CD14-positive monocyte (primary cell): Measurements from ENCODE around the gene DPH1. TPM values are rescaled to one million over a fixed set of nuclear protein-coding genes. Genes with fewer than 3 reads are reported as not detected.

Experiments
- DNase-seq, 3 donors: peaks; one replicate each; pipeline ENCODE4 v3.0.0-alpha.2; 2011 to 2022
- H2AFZ ChIP-seq: 2 replicates; pipeline ENCODE4 v1.6.0; 2012; ENCODE audit warnings: mild to moderate bottlenecking, low read depth, low read length, inconsistent platforms; ENCODE audit not compliant: insufficient read depth, poor library complexity, severe bottlenecking
- H3K27ac ChIP-seq, 2 donors: 1 replicate in 1 of 2; 2 replicates in 1 of 2; pipeline ENCODE4 v1.5.1; 2012 to 2013; ENCODE audit warnings: low read length in 2 of 2, control low read depth in 1 of 2, inconsistent platforms in 1 of 2, low read depth in 1 of 2, mild to moderate bottlenecking in 1 of 2
- H3K27me3 ChIP-seq, 2 donors: one replicate each; pipeline versions ENCODE4 v1.6.0 to v1.6.1; 2011 to 2013; ENCODE audit warnings: low read length in 2 of 2; ENCODE audit not compliant: control insufficient read depth in 2 of 2, insufficient read depth in 2 of 2
- H3K36me3 ChIP-seq, 2 donors: replicated peaks in 1 of 2; 1 replicate in 1 of 2; 2 replicates in 1 of 2; pipeline versions ENCODE4 v1.5.1 to v1.6.1; 2012 to 2013; ENCODE audit warnings: low read length in 2 of 2, control low read depth in 1 of 2, inconsistent platforms in 1 of 2, mild to moderate bottlenecking in 1 of 2; ENCODE audit not compliant: insufficient read depth in 2 of 2, control insufficient read depth in 1 of 2
- H3K4me1 ChIP-seq, 2 donors: 1 replicate in 1 of 2; 2 replicates in 1 of 2; pipeline versions ENCODE4 v1.5.1 to v1.6.1; 2012 to 2013; ENCODE audit warnings: low read length in 2 of 2, control low read depth in 1 of 2, inconsistent platforms in 1 of 2, mild to moderate bottlenecking in 1 of 2, moderate library complexity in 1 of 2; ENCODE audit not compliant: insufficient read depth in 2 of 2, control insufficient read depth in 1 of 2
- H3K4me2 ChIP-seq: replicated peaks from 2 replicates; pipeline ENCODE3; 2012; ENCODE audit warnings: low read length, moderate library complexity, mild to moderate bottlenecking; ENCODE audit not compliant: poor library complexity, severe bottlenecking; ENCODE audit errors: extremely low read depth
- H3K4me3 ChIP-seq, 3 experiments: fragments of 200-600 bp in 1 of 3; sonication (generic) in 1 of 3; replicated peaks in 1 of 3; 1 replicate in 2 of 3; 2 replicates in 1 of 3; pipeline ENCODE4 v1.5.1; 2011 to 2013; ENCODE audit warnings: low read length in 3 of 3, mild to moderate bottlenecking in 3 of 3, control low read depth in 2 of 3, low read depth in 2 of 3, inconsistent platforms in 1 of 3, moderate library complexity in 1 of 3
- H3K79me2 ChIP-seq: 2 replicates; pipeline ENCODE4 v1.6.0; 2012; ENCODE audit warnings: mild to moderate bottlenecking, control low read depth, inconsistent platforms, low read length, moderate library complexity; ENCODE audit not compliant: insufficient read depth
- H3K9ac ChIP-seq: 2 replicates; pipeline ENCODE4 v1.6.0; 2017; ENCODE audit warnings: low read length, mild to moderate bottlenecking; ENCODE audit not compliant: insufficient read depth, poor library complexity, severe bottlenecking
- H3K9me3 ChIP-seq, 2 donors: replicated peaks in 1 of 2; 1 replicate in 1 of 2; 2 replicates in 1 of 2; pipeline versions ENCODE4 v1.5.1 to v1.6.1; 2012 to 2013; ENCODE audit warnings: low read length in 2 of 2, control low read depth in 1 of 2; ENCODE audit not compliant: control insufficient read depth in 1 of 2, insufficient read depth in 1 of 2
- H4K20me1 ChIP-seq: 2 replicates; pipeline ENCODE4 v1.6.0; 2012; ENCODE audit warnings: mild to moderate bottlenecking, low read length, control low read depth, moderate library complexity; ENCODE audit not compliant: insufficient read depth
- H3K27ac Mint-ChIP-seq, 7 donors: one replicate each; pipeline ENCODE4 v1.8.0; 2020; ENCODE audit warnings: mild to moderate bottlenecking in 7 of 7, mixed read lengths in 7 of 7, moderate library complexity in 6 of 7, inconsistent platforms in 2 of 7
- H3K27me3 Mint-ChIP-seq, 3 donors: one replicate each; pipeline ENCODE4 v1.8.0; 2021 to 2022; ENCODE audit warnings: low read depth in 3 of 3, mild to moderate bottlenecking in 3 of 3, mixed read lengths in 3 of 3, moderate library complexity in 3 of 3, inconsistent platforms in 1 of 3
- H3K36me3 Mint-ChIP-seq, 2 donors: one replicate each; pipeline ENCODE4 v1.8.0; 2020; ENCODE audit warnings: mixed read lengths in 2 of 2, inconsistent platforms in 1 of 2, mild to moderate bottlenecking in 1 of 2
- H3K4me1 Mint-ChIP-seq: one replicate; pipeline ENCODE4 v1.8.0; 2020; ENCODE audit warnings: mild to moderate bottlenecking, mixed read lengths
- H3K4me3 Mint-ChIP-seq, 2 donors: one replicate each; pipeline ENCODE4 v1.8.0; 2020; ENCODE audit warnings: mild to moderate bottlenecking in 2 of 2, mixed read lengths in 2 of 2, moderate library complexity in 1 of 2
- H3K9me3 Mint-ChIP-seq, 7 donors: one replicate each; pipeline ENCODE4 v1.8.0; 2020 to 2022; ENCODE audit warnings: mixed read lengths in 7 of 7, mild to moderate bottlenecking in 6 of 7, moderate library complexity in 6 of 7, inconsistent platforms in 2 of 7
- WGBS: methylation state at CpG from one replicate; pipeline ENCODE4 v1.1.5; 2013; ENCODE audit warnings: missing lambda C conversion rate; ENCODE audit not compliant: insufficient coverage; 5-methylcytosine and 5-hydroxymethylcytosine counted together
- intact Hi-C, 2 donors: fragments of 100-400 bp; cut with micrococcal nuclease; formaldehyde crosslinking; loops; one replicate each; pipeline versions ENCODE4 v1.15.0 to v1.15.1; 2023
- polyA plus RNA-seq, 3 donors: library from polyadenylated mRNA; depleted of rRNA in 1 of 3; unstranded in 2 of 3; stranded (reverse) in 1 of 3; fragments of 300-500 nt in 2 of 3; fragments of >200 nt in 1 of 3; fragmentation: Illumina TruSeq in 2 of 3; gene quantifications; 1 replicate in 2 of 3; 2 replicates in 1 of 3; pipeline ENCODE4 v1.2.3, GENCODE V29; 2012 to 2021
- TF ChIP-seq, protein P1 (sequence below): fragments of 200-600 bp; IDR thresholded peaks from one replicate; pipeline ENCODE4 v1.8.0; 2022; ENCODE audit warnings: antibody characterized with exemption, mild to moderate bottlenecking

DPH1 gene
- polyA plus RNA-seq, 3 donors, result 7.5 to 29.4 (median 9.3) TPM

DNA sequence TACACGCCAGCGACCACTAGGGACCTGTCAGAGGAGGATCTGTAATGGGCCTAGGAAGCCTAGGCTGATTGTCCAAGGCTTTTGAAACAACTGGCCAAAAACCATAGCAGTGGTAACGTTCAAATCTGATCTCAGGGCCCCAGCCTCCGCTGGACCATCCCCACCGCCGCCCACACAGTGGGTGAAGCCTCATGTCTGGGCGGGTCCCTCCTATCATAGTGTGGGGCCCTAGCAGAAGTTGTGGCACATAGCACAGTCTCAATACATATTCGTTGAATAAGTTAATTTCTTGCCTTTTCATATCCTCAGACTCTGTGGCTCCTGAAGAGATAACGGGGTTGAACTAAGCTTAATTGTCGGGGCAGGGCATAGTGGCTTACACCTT lies 818 bp downstream of the DPH1 start:
- Mint-ChIP-seq H3K4me1 (peaks cover 22% of the 10 kb centered on the region), H3K27ac (peak overlapping the region in 3 of 7 donors; percentile 2 to 87 (median 75)), H3K36me3 (peaks cover 6 to 7% of the 10 kb centered on the region in 2 donors), H3K27me3 (peaks cover 40 to 43% (median 40%) of the 10 kb centered on the region in 3 donors), H3K4me3 (peak overlapping the region; percentile 95 to 97), H3K9me3 (peaks cover 0 to 18% (median 14%) of the 10 kb centered on the region in 7 donors)
- WGBS, result 25% methylated on average over 10 of the region's 10 CpGs
- Histone ChIP-seq H4K20me1 (no peaks in the 10 kb centered on the region), H3K27ac (peak overlapping the region in 1 of 2 donors; percentile 36), H3K4me1 (peaks cover 21 to 26% of the 10 kb centered on the region in 2 donors), H3K4me2 (peak overlapping the region; percentile 98), H3K36me3 (peaks cover 6 to 7% of the 10 kb centered on the region in 2 donors), H3K27me3 (peaks cover 17 to 40% of the 10 kb centered on the region in 2 donors), H3K9me3 (peaks cover 6 to 7% of the 10 kb centered on the region in 2 donors), H3K4me3 (peak overlapping the region; percentile 66 to 99 (median 91)), H3K9ac (peak overlapping the region; percentile 79), H3K79me2 (no peaks in the 10 kb centered on the region), H2AFZ (peak overlapping the region; percentile 96)
- intact Hi-C loops, result loop anchor here in 1 of 2 donors (10.0 kb wide), 1 partner anchor 316 kb away; the partner anchor contains the start of gene TLCD2
- no peak for DNase-seq
- TF ChIP-seq, protein P1, sequence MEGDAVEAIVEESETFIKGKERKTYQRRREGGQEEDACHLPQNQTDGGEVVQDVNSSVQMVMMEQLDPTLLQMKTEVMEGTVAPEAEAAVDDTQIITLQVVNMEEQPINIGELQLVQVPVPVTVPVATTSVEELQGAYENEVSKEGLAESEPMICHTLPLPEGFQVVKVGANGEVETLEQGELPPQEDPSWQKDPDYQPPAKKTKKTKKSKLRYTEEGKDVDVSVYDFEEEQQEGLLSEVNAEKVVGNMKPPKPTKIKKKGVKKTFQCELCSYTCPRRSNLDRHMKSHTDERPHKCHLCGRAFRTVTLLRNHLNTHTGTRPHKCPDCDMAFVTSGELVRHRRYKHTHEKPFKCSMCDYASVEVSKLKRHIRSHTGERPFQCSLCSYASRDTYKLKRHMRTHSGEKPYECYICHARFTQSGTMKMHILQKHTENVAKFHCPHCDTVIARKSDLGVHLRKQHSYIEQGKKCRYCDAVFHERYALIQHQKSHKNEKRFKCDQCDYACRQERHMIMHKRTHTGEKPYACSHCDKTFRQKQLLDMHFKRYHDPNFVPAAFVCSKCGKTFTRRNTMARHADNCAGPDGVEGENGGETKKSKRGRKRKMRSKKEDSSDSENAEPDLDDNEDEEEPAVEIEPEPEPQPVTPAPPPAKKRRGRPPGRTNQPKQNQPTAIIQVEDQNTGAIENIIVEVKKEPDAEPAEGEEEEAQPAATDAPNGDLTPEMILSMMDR, result no peak

DNA sequence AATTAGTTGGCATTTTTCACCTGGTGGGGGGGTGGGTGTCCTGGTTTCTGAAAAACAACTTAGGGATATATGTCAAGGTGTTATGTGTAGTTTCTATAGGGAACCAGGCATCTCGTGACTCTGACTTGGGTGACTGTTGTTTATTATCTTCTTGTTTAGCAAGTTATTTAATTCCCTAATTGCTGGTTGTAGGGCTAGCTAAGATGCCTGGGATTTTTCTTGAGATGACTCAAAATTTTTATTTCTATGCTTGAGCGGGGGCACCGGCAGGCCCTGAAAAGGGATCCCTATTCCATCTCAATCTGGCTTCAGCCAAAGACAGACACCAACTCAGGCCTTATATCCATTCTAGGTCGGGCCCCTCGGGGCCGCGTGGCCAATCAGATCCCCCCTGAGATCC lies 3.2 kb downstream of the DPH1 start:
- H3K27ac Mint-ChIP-seq, result no peak overlapping the region
- no peak overlapping the region for H3K4me3 Mint-ChIP-seq
- Histone ChIP-seq H2AFZ (no peak overlapping the region), H3K4me1 (peaks cover 15 to 19% of the 10 kb centered on the region in 2 donors), H4K20me1 (no peaks in the 10 kb centered on the region), H3K27me3 (peaks cover 0 to 16% of the 10 kb centered on the region in 2 donors), H3K4me3 (no peak overlapping the region), H3K27ac (no peak overlapping the region), H3K79me2 (no peaks in the 10 kb centered on the region), H3K36me3 (peaks cover 19 to 27% of the 10 kb centered on the region in 2 donors), H3K4me2 (no peak overlapping the region), H3K9me3 (no peaks in the 10 kb centered on the region), H3K9ac (no peak overlapping the region)
- peaks cover 0 to 7% (median 2%) of the 10 kb centered on the region in 7 donors for H3K9me3 Mint-ChIP-seq
- intact Hi-C loops, result loop anchor here in 1 of 2 donors (10.0 kb wide), 1 partner anchor 318 kb away; the partner anchor contains the start of gene TLCD2
- H3K36me3 Mint-ChIP-seq, result peaks cover 20 to 21% of the 10 kb centered on the region in 2 donors
- WGBS, result 95% methylated on average over 3 of the region's 7 CpGs
- peaks cover 16% of the 10 kb centered on the region for H3K4me1 Mint-ChIP-seq
- H3K27me3 Mint-ChIP-seq, result peaks cover 17 to 19% (median 17%) of the 10 kb centered on the region in 3 donors
- TF ChIP-seq, protein P1, result no peak
- DNase-seq, result no peak
